ENCODE measurements around the gene PRH2. TPM values are rescaled to one million over a fixed set of nuclear protein-coding genes. Genes with fewer than 3 reads are reported as not detected.

Gene PRH2
- total RNA-seq, 1 donor from 2014 or later = not detected

GRCh38 chr12:10900530-10900929 lies 28.5 kb upstream of the PRH2 start:
- Mint-ChIP-seq H3K27ac (ENCODE audit: unreplicated experiment) (no peak overlapping the region), H3K4me1 (ENCODE audit: unreplicated experiment) (peaks cover 4% of the 10 kb centered on the region), H3K4me3 (ENCODE audit: unreplicated experiment) (no peak overlapping the region), H3K27me3 (ENCODE audit: unreplicated experiment) (peaks cover 1% of the 10 kb centered on the region), H3K36me3 (ENCODE audit: low read depth, unreplicated experiment) (peaks cover 14% of the 10 kb centered on the region), H3K9me3 (ENCODE audit: unreplicated experiment) (peaks cover 5% of the 10 kb centered on the region)
- TF ChIP-seq, protein P1, sequence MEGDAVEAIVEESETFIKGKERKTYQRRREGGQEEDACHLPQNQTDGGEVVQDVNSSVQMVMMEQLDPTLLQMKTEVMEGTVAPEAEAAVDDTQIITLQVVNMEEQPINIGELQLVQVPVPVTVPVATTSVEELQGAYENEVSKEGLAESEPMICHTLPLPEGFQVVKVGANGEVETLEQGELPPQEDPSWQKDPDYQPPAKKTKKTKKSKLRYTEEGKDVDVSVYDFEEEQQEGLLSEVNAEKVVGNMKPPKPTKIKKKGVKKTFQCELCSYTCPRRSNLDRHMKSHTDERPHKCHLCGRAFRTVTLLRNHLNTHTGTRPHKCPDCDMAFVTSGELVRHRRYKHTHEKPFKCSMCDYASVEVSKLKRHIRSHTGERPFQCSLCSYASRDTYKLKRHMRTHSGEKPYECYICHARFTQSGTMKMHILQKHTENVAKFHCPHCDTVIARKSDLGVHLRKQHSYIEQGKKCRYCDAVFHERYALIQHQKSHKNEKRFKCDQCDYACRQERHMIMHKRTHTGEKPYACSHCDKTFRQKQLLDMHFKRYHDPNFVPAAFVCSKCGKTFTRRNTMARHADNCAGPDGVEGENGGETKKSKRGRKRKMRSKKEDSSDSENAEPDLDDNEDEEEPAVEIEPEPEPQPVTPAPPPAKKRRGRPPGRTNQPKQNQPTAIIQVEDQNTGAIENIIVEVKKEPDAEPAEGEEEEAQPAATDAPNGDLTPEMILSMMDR (IDR thresholded peaks at IDR 0.05; ENCODE audit: unreplicated experiment) = no peak
- no peak for DNase-seq (ENCODE audit: low spot score)

- H3K36me3 Mint-ChIP-seq (ENCODE audit: low read depth, unreplicated experiment) = peaks cover 14% of the 10 kb centered on the region
- TF ChIP-seq, protein P1 (IDR thresholded peaks at IDR 0.05; ENCODE audit: unreplicated experiment) = no peak
- peaks cover 4% of the 10 kb centered on the region for H3K4me1 Mint-ChIP-seq (ENCODE audit: unreplicated experiment)
- no peak overlapping the region for H3K4me3 Mint-ChIP-seq (ENCODE audit: unreplicated experiment)
- H3K27me3 Mint-ChIP-seq (ENCODE audit: unreplicated experiment) = peaks cover 1% of the 10 kb centered on the region
- H3K9me3 Mint-ChIP-seq (ENCODE audit: unreplicated experiment) = peaks cover 5% of the 10 kb centered on the region
- H3K27ac Mint-ChIP-seq (ENCODE audit: unreplicated experiment) = no peak overlapping the region
- no peak for DNase-seq (ENCODE audit: low spot score)
Observed at GRCh38 chr12:10900972-10901371, 28.1 kb upstream of the PRH2 start.

GRCh38 chr12:10901427-10901826 lies 27.6 kb upstream of the PRH2 start:
- Mint-ChIP-seq H3K36me3 (ENCODE audit: low read depth, unreplicated experiment) (peaks cover 14% of the 10 kb centered on the region), H3K9me3 (ENCODE audit: unreplicated experiment) (peaks cover 5% of the 10 kb centered on the region)
- DNase-seq (ENCODE audit: low spot score) = no peak

GRCh38 chr12:10904686-10905085 lies 24.4 kb upstream of the PRH2 start:
- H3K36me3 Mint-ChIP-seq (ENCODE audit: low read depth, unreplicated experiment) = peaks cover 11% of the 10 kb centered on the region
- H3K9me3 Mint-ChIP-seq (ENCODE audit: unreplicated experiment) = peaks cover 5% of the 10 kb centered on the region
- no peak overlapping the region for H3K27ac Mint-ChIP-seq (ENCODE audit: unreplicated experiment)
- TF ChIP-seq, protein P1 (IDR thresholded peaks at IDR 0.05; ENCODE audit: unreplicated experiment) = no peak
- no peak overlapping the region for H3K4me3 Mint-ChIP-seq (ENCODE audit: unreplicated experiment)
- H3K27me3 Mint-ChIP-seq (ENCODE audit: unreplicated experiment) = peaks cover 1% of the 10 kb centered on the region
- H3K4me1 Mint-ChIP-seq (ENCODE audit: unreplicated experiment) = no peaks in the 10 kb centered on the region
- DNase-seq (ENCODE audit: low spot score) = no peak

More at GRCh38 chr12:10901427-10901826, 27.6 kb upstream of the PRH2 start:
- Mint-ChIP-seq H3K27me3 (ENCODE audit: unreplicated experiment) (peaks cover 1% of the 10 kb centered on the region), H3K4me3 (ENCODE audit: unreplicated experiment) (no peak overlapping the region), H3K27ac (ENCODE audit: unreplicated experiment) (no peak overlapping the region), H3K4me1 (ENCODE audit: unreplicated experiment) (peaks cover 4% of the 10 kb centered on the region)
- TF ChIP-seq, protein P1 (IDR thresholded peaks at IDR 0.05; ENCODE audit: unreplicated experiment) = no peak

GRCh38 chr12:10909462-10909861 lies 19.6 kb upstream of the PRH2 start, which contains the start of gene TAS2R13:
Gene TAS2R13 (minus strand): TSS chr12:10909562. CDS start chr12:10909298, 264 bp downstream.
- Mint-ChIP-seq H3K27ac (ENCODE audit: unreplicated experiment) (no peak within 1 kb of the TSS), H3K4me1 (ENCODE audit: unreplicated experiment) (peaks cover 3% of the 10 kb centered on the region), H3K4me3 (ENCODE audit: unreplicated experiment) (no peak within 1 kb of the TSS), H3K27me3 (ENCODE audit: unreplicated experiment) (no peaks in the 10 kb centered on the region), H3K9me3 (ENCODE audit: unreplicated experiment) (no peaks in the 10 kb centered on the region), H3K36me3 (ENCODE audit: low read depth, unreplicated experiment) (peaks cover 8% of the 10 kb centered on the region)
- TF ChIP-seq, protein P1 (IDR thresholded peaks at IDR 0.05; ENCODE audit: unreplicated experiment) = no peak
- no peak for DNase-seq (ENCODE audit: low spot score)
